Body of pancreas (tissue), 4 donors: ENCODE results near the gene CDH4. TPM values are rescaled to one million over a fixed set of nuclear protein-coding genes. Genes with fewer than 3 reads are reported as not detected.

Experiments
- ATAC-seq: fragments of 150-250 bp; one replicate; pipeline ENCODE4 v1.9.1; 2016
- DNase-seq, 4 donors: peaks; one replicate each; pipeline ENCODE4 v3.0.0-alpha.2; 2019
- H3K27ac ChIP-seq, 4 donors: fragments of 200-600 bp; sonication (generic); 1 replicate in 3 of 4; 2 replicates in 1 of 4; pipeline versions ENCODE4 v1.5.1 to v1.6.1; 2016 to 2019; ENCODE audit warnings: mild to moderate bottlenecking in 1 of 4, mixed read lengths in 1 of 4, moderate library complexity in 1 of 4
- H3K27me3 ChIP-seq, 2 donors: fragments of 200-600 bp; sonication (generic); one replicate each; pipeline ENCODE4 v1.6.0; 2016; ENCODE audit warnings: mild to moderate bottlenecking in 1 of 2
- H3K36me3 ChIP-seq, 2 donors: fragments of 200-600 bp; sonication (generic); replicated peaks in 1 of 2; 2 replicates each; pipeline ENCODE4 v1.5.1; 2016; ENCODE audit warnings: low read depth in 2 of 2; ENCODE audit not compliant: insufficient read depth in 1 of 2
- H3K4me1 ChIP-seq: fragments of 200-600 bp; sonication (generic); one replicate; pipeline ENCODE4 v1.6.0; 2016
- H3K4me3 ChIP-seq, 2 donors: fragments of 200-600 bp; sonication (generic); 1 replicate in 1 of 2; 2 replicates in 1 of 2; pipeline ENCODE4 v1.5.1; 2016 to 2019
- H3K9me3 ChIP-seq, 3 donors: fragments of 200-600 bp; sonication (generic); 1 replicate in 2 of 3; 2 replicates in 1 of 3; pipeline ENCODE4 v1.5.1; 2016
- POLR2A ChIP-seq, 3 donors: fragments of 450-650 bp; IDR thresholded peaks; one replicate each; pipeline ENCODE4 v1.6.1; 2016; ENCODE audit warnings: antibody characterized with exemption in 3 of 3, mild to moderate bottlenecking in 2 of 3
- WGBS, 2 donors: methylation state at CpG; one replicate each; pipeline ENCODE4 v1.1.5; 2017; 5-methylcytosine and 5-hydroxymethylcytosine counted together
- intact Hi-C: fragments of 100-400 bp; cut with DNase I; formaldehyde crosslinking; loops from one replicate; pipeline ENCODE4 v1.15.1; 2023
- total RNA-seq, 2 donors: library from RNA; depleted of rRNA; stranded (reverse); fragments of >200 nt; gene quantifications; one replicate each; pipeline ENCODE4 v1.1.0, GENCODE V29; 2016
- TF ChIP-seq, protein P1 (sequence below), 7 experiments: fragments of 450-650 bp in 4 of 7; fragments of 200-600 bp in 3 of 7; sonication (generic) in 3 of 7; IDR thresholded peaks; one replicate each; pipeline ENCODE4 v1.5.1; 2016 to 2019; ENCODE audit warnings: antibody characterized with exemption in 7 of 7

CDH4 gene
- total RNA-seq, 2 donors from 2014 or later = 0.33 to 0.52 TPM

DNA sequence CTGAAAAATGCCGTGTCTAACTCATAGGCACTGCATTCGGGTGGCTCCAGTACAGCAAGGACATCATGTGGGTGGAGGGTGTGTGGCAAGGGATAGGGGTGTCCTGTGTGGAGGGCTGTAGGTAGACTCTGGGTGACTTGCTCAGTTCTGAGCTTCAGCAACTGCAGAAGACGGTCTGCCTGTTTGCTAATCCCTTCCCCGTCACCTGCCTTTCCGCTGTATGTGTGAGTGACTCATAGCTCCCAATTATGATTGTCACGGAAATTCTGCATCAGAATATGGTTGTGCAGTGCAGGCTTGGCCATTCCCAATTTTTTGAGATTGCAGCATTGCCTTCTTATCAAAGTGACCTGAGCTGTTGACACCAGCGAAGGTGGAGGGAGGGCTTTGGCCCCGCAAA, 174.3 kb downstream of the CDH4 start:
- TF ChIP-seq POLR2A (IDR thresholded peaks at IDR 0.05) = no peak
- TF ChIP-seq, protein P1, sequence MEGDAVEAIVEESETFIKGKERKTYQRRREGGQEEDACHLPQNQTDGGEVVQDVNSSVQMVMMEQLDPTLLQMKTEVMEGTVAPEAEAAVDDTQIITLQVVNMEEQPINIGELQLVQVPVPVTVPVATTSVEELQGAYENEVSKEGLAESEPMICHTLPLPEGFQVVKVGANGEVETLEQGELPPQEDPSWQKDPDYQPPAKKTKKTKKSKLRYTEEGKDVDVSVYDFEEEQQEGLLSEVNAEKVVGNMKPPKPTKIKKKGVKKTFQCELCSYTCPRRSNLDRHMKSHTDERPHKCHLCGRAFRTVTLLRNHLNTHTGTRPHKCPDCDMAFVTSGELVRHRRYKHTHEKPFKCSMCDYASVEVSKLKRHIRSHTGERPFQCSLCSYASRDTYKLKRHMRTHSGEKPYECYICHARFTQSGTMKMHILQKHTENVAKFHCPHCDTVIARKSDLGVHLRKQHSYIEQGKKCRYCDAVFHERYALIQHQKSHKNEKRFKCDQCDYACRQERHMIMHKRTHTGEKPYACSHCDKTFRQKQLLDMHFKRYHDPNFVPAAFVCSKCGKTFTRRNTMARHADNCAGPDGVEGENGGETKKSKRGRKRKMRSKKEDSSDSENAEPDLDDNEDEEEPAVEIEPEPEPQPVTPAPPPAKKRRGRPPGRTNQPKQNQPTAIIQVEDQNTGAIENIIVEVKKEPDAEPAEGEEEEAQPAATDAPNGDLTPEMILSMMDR (IDR thresholded peaks at IDR 0.05) = no peak
- Histone ChIP-seq H3K4me3 (no peak overlapping the region), H3K27ac (no peak overlapping the region), H3K36me3 (no peaks in the 10 kb centered on the region), H3K9me3 (no peaks in the 10 kb centered on the region), H3K4me1 (no peaks in the 10 kb centered on the region), H3K27me3 (no peaks in the 10 kb centered on the region)
- 70 to 76% methylated on average over 7 to 8 of the region's 8 CpGs for WGBS, 2 donors
- ATAC-seq (no peak), DNase-seq (no peak)
- intact Hi-C loops = no loop called here

DNA sequence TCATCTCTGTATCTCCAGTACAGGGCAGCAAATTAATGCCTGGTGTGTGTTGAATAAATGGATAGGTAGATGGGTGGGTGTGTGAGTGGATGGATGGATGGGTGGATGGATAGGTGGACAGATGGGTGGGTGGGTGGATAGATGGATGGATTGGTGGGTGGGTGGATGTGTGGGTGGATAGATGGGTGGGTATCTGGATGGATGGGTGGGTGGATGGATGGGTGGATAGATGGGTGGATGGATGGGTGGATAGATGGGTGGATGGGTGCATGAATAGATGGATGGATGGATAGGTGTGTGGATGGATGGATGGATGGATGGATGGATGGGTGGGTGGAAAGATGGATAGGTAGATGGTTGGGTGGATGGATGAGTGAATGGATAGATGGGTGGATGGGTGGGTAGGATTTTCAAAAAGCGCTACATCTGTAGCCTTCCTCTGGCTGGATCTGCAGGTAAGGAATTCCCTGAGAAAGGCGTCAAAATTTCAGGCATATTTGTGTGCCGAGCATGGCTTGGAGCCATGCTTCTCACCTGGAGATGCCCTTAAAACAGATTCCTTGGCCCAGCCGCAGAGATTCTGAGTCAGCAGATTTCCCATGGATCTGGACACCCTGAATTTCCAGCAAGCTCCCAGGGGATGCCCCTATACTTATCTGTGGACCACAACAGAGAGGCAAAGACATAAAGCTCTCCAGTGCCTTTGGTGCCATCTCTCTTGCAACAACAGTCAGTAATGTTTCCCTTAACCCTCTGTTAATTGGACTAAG, 177.6 kb downstream of the CDH4 start:
- H3K36me3 ChIP-seq = no peaks in the 10 kb centered on the region
- 65 to 72% methylated on average over 4 of the region's 4 CpGs for WGBS, 2 donors
- TF ChIP-seq, protein P1 (IDR thresholded peaks at IDR 0.05) = no peak
- TF ChIP-seq POLR2A (IDR thresholded peaks at IDR 0.05) = no peak
- no peaks in the 10 kb centered on the region for H3K4me1 ChIP-seq
- ATAC-seq (no peak), DNase-seq (no peak)
- intact Hi-C loops = no loop called here
- no peak overlapping the region for H3K27ac ChIP-seq
- no peak overlapping the region for H3K4me3 ChIP-seq
- H3K27me3 ChIP-seq = no peaks in the 10 kb centered on the region
- no peaks in the 10 kb centered on the region for H3K9me3 ChIP-seq

DNA sequence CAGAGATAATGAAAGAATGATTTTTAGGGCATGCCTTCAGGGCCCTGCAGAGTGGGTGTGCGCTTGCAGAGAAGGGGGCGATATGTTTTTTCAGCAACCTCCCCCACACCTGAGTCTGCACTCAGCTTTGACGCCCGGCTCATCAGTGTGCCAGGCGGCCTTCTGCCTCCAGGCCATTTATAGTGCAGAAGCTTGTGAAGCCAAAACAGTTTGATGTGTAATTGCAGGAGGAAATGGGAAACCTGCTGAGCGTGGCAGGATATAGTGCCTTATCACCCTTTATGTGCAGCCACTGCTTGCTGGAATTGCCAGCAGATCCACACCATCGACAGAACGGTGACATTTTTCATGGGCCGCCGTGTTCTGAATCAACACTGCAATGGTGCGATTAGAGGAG, 178.2 kb downstream of the CDH4 start:
- WGBS, 2 donors = 42 to 50% methylated on average over 11 of the region's 11 CpGs
- intact Hi-C loops = no loop called here
- DNase-seq = no peak
- TF ChIP-seq, protein P1 (IDR thresholded peaks at IDR 0.05) = no peak
- TF ChIP-seq POLR2A (IDR thresholded peaks at IDR 0.05) = no peak
- Histone ChIP-seq H3K4me3 (no peak overlapping the region), H3K36me3 (no peaks in the 10 kb centered on the region), H3K27me3 (no peaks in the 10 kb centered on the region), H3K4me1 (no peaks in the 10 kb centered on the region), H3K27ac (no peak overlapping the region), H3K9me3 (no peaks in the 10 kb centered on the region)
- ATAC-seq = no peak

DNA sequence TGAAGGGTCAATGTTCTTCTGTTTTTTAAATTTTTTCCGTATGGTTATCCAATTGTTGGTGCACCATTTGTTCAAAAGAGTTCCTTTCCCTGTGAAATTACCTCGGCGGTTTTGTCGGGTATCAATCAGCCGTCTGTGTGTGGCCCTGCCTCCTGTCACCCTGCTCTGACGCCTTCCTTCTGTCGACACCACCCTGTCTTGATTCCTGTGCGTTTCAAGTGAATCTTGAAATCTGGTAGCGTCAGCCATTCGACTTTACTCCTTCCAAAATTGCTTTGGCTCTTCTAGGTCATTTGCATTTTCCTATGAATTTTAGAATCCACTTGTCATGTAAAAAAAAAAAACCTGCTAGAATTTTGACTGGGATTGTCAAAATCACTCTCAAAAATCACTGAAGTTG, 181.1 kb downstream of the CDH4 start:
- Histone ChIP-seq H3K9me3 (no peaks in the 10 kb centered on the region), H3K4me1 (no peaks in the 10 kb centered on the region), H3K36me3 (no peaks in the 10 kb centered on the region), H3K4me3 (no peak overlapping the region), H3K27ac (no peak overlapping the region), H3K27me3 (no peaks in the 10 kb centered on the region)
- ATAC-seq (no peak), DNase-seq (no peak)
- TF ChIP-seq, protein P1 (IDR thresholded peaks at IDR 0.05) = no peak
- no peak for TF ChIP-seq POLR2A (IDR thresholded peaks at IDR 0.05)
- intact Hi-C loops = no loop called here
- WGBS, 2 donors = 47 to 51% methylated on average over 10 of the region's 10 CpGs

DNA sequence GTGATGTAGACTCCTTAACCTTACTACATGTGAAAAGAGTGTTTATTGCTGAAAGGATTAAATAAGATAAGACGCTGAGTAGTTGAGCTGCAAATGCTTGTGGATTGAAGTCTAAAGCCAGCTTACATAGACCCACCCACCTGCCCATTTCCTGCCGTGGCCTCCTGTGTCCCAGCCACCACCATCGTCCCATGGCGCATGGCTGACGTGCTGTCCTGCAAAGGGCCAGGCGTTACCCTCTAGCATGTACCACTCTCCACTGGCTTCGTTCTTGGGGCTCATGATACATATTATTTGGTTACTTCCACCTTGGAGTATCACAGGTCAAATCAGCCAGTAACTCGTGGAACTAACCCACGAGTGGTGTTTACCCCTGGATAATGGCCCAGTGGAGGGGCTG, 181.8 kb downstream of the CDH4 start:
- WGBS, 2 donors = 53 to 54% methylated on average over 9 of the region's 9 CpGs
- DNase-seq (no peak), ATAC-seq (no peak)
- Histone ChIP-seq H3K36me3 (no peaks in the 10 kb centered on the region), H3K27me3 (no peaks in the 10 kb centered on the region), H3K9me3 (no peaks in the 10 kb centered on the region), H3K4me1 (no peaks in the 10 kb centered on the region), H3K27ac (no peak overlapping the region), H3K4me3 (no peak overlapping the region)
- intact Hi-C loops = no loop called here
- TF ChIP-seq, protein P1 (IDR thresholded peaks at IDR 0.05) = no peak
- no peak for TF ChIP-seq POLR2A (IDR thresholded peaks at IDR 0.05)
